KMS-11 (cell line): ENCODE measurements around the gene CNDP2.
A peak's percentile ranks its signal among the peaks of the same experiment; 100 is the strongest.

Source experiments
- H2AFZ ChIP-seq: fragments of 200-600 bp; sonication (generic); 2 replicates; pipeline ENCODE4 v1.6.1; 2016; ENCODE audit warnings: antibody characterized with exemption, mixed run types, low read depth
- H3K27ac ChIP-seq: fragments of 200-600 bp; sonication (generic); 2 replicates; pipeline ENCODE4 v1.6.1; 2016; ENCODE audit warnings: mild to moderate bottlenecking, mixed run types
- H3K27me3 ChIP-seq: fragments of 200-600 bp; sonication (generic); 2 replicates; pipeline ENCODE4 v1.6.1; 2017; ENCODE audit warnings: mild to moderate bottlenecking, low read depth, mixed run types, moderate library complexity; ENCODE audit not compliant: insufficient read depth
- H3K36me3 ChIP-seq: fragments of 200-600 bp; sonication (generic); 2 replicates; pipeline ENCODE4 v1.6.1; 2017; ENCODE audit warnings: mild to moderate bottlenecking, mixed run types; ENCODE audit not compliant: insufficient read depth
- H3K4me1 ChIP-seq: fragments of 200-600 bp; sonication (generic); 2 replicates; pipeline ENCODE4 v1.6.1; 2016; ENCODE audit warnings: mild to moderate bottlenecking, low read depth, mixed run types; ENCODE audit not compliant: poor library complexity, severe bottlenecking
- H3K4me2 ChIP-seq: fragments of 200-600 bp; sonication (generic); 2 replicates; pipeline ENCODE4 v1.7.0; 2016; ENCODE audit warnings: mild to moderate bottlenecking, mixed run types
- H3K4me3 ChIP-seq: fragments of 200-600 bp; sonication (generic); IDR thresholded peaks from 2 replicates; pipeline ENCODE4 v1.6.1; 2017; ENCODE audit warnings: low read depth, low read length, mixed read lengths; ENCODE audit not compliant: insufficient read depth
- H3K79me2 ChIP-seq: fragments of 200-600 bp; sonication (generic); 2 replicates; pipeline ENCODE4 v1.6.1; 2016; ENCODE audit warnings: low read depth, mixed run types; ENCODE audit not compliant: insufficient read depth
- H3K9ac ChIP-seq: fragments of 200-600 bp; sonication (generic); 2 replicates; pipeline ENCODE4 v1.6.1; 2016; ENCODE audit warnings: mild to moderate bottlenecking, mixed run types
- H4K20me1 ChIP-seq: fragments of 200-600 bp; sonication (generic); 2 replicates; pipeline ENCODE4 v1.6.1; 2016; ENCODE audit warnings: mild to moderate bottlenecking, mixed run types; ENCODE audit not compliant: insufficient read depth
- CTCF ChIP-seq: fragments of 200-600 bp; sonication (generic); conservative IDR thresholded peaks from 2 replicates; pipeline ENCODE4 v1.6.1; 2017; ENCODE audit warnings: low read depth, mild to moderate bottlenecking, antibody characterized with exemption, low read length, moderate library complexity, mixed read lengths

CNDP2 gene

GRCh38 chr18:74497324-74497676 is 1.1 kb downstream of the CNDP2 start:
- Histone ChIP-seq H3K4me3 (no peak overlapping the region), H4K20me1 (no peaks in the 10 kb centered on the region), H3K79me2 (peaks cover 52% of the 10 kb centered on the region), H3K9ac (peak overlapping the region; percentile 89; the same call in 1 of the 2 replicates), H3K27me3 (no peaks in the 10 kb centered on the region), H3K27ac (peak overlapping the region; percentile 78), H3K36me3 (peaks cover 13% of the 10 kb centered on the region; the same call in 1 of the 2 replicates), H3K4me2 (peak overlapping the region; percentile 70), H2AFZ (no peak overlapping the region), H3K4me1 (peaks cover 39% of the 10 kb centered on the region)
- 0 out of 2 replicates have a peak, but pooled peaks have one; percentile 19 for TF ChIP-seq CTCF

GRCh38 chr18:74497778-74498177 is 1.6 kb downstream of the CNDP2 start:
- no peak for TF ChIP-seq CTCF
- H2AFZ ChIP-seq: no peak overlapping the region
- no peaks in the 10 kb centered on the region for H3K27me3 ChIP-seq
- no peak overlapping the region for H3K9ac ChIP-seq
- peak overlapping the region; percentile 78 for H3K27ac ChIP-seq
- no peaks in the 10 kb centered on the region for H4K20me1 ChIP-seq
- peaks cover 44% of the 10 kb centered on the region for H3K4me1 ChIP-seq
- H3K4me3 ChIP-seq: no peak overlapping the region
- peaks cover 18% of the 10 kb centered on the region; the same call in 1 of the 2 replicates for H3K36me3 ChIP-seq
- H3K79me2 ChIP-seq: peaks cover 57% of the 10 kb centered on the region
- H3K4me2 ChIP-seq: peak overlapping the region; percentile 70

- Histone ChIP-seq H3K27ac (peak overlapping the region; percentile 78), H3K79me2 (peaks cover 68% of the 10 kb centered on the region), H3K27me3 (no peaks in the 10 kb centered on the region), H3K4me2 (peak overlapping the region; percentile 70), H4K20me1 (no peaks in the 10 kb centered on the region), H3K9ac (peak overlapping the region; percentile 70), H3K4me1 (peaks cover 49% of the 10 kb centered on the region), H2AFZ (peak overlapping the region; percentile 18; the same call in 1 of the 2 replicates), H3K36me3 (peaks cover 24% of the 10 kb centered on the region; the same call in 1 of the 2 replicates), H3K4me3 (peak overlapping the region; percentile 10)
- no peak for TF ChIP-seq CTCF
Observed at GRCh38 chr18:74498712-74499627, 2.8 kb downstream of the CNDP2 start.

- no peaks in the 10 kb centered on the region for H3K27me3 ChIP-seq
- TF ChIP-seq CTCF: no peak
- peaks cover 47% of the 10 kb centered on the region for H3K4me1 ChIP-seq
- H3K9ac ChIP-seq: peak overlapping the region; percentile 70
- H4K20me1 ChIP-seq: no peaks in the 10 kb centered on the region
- H3K27ac ChIP-seq: peak overlapping the region; percentile 78
- H3K4me3 ChIP-seq: peak overlapping the region; percentile 7
- peaks cover 28% of the 10 kb centered on the region; the same call in 1 of the 2 replicates for H3K36me3 ChIP-seq
- peaks cover 74% of the 10 kb centered on the region for H3K79me2 ChIP-seq
- peak overlapping the region; percentile 18; the same call in 1 of the 2 replicates for H2AFZ ChIP-seq
- H3K4me2 ChIP-seq: peak overlapping the region; percentile 70
Observed at GRCh38 chr18:74499633-74500032, 3.5 kb downstream of the CNDP2 start.
